ENCODE results near the gene LRRN2.

GRCh38 chr1:204621996-204622395 is 63.5 kb downstream of the LRRN2 start:
- TF ChIP-seq CTCF (conservative IDR thresholded peaks at IDR 0.05; ENCODE audit: low read depth in 2 of 2) (no peak), POLR2AphosphoS5 (IDR thresholded peaks at IDR 0.05; ENCODE audit: low read depth) (no peak), EZH2 (IDR thresholded peaks at IDR 0.05; ENCODE audit: low read depth, unreplicated experiment) (no peak), CREB1 (CRISPR knock-in tag; IDR thresholded peaks at IDR 0.05; ENCODE audit: low read depth) (no peak), JUNB (IDR thresholded peaks at IDR 0.05; ENCODE audit: unreplicated experiment) (no peak), EZH2phosphoT487 (IDR thresholded peaks at IDR 0.05; ENCODE audit: unreplicated experiment) (no peak), STAT1 (IDR thresholded peaks at IDR 0.05; ENCODE audit: unreplicated experiment) (no peak), ZNF331 (CRISPR knock-in tag; IDR thresholded peaks at IDR 0.05; ENCODE audit: low read depth) (no peak), NANOG (IDR thresholded peaks at IDR 0.05; ENCODE audit: borderline replicate concordance) (no peak)
- TF ChIP-seq, protein P1, sequence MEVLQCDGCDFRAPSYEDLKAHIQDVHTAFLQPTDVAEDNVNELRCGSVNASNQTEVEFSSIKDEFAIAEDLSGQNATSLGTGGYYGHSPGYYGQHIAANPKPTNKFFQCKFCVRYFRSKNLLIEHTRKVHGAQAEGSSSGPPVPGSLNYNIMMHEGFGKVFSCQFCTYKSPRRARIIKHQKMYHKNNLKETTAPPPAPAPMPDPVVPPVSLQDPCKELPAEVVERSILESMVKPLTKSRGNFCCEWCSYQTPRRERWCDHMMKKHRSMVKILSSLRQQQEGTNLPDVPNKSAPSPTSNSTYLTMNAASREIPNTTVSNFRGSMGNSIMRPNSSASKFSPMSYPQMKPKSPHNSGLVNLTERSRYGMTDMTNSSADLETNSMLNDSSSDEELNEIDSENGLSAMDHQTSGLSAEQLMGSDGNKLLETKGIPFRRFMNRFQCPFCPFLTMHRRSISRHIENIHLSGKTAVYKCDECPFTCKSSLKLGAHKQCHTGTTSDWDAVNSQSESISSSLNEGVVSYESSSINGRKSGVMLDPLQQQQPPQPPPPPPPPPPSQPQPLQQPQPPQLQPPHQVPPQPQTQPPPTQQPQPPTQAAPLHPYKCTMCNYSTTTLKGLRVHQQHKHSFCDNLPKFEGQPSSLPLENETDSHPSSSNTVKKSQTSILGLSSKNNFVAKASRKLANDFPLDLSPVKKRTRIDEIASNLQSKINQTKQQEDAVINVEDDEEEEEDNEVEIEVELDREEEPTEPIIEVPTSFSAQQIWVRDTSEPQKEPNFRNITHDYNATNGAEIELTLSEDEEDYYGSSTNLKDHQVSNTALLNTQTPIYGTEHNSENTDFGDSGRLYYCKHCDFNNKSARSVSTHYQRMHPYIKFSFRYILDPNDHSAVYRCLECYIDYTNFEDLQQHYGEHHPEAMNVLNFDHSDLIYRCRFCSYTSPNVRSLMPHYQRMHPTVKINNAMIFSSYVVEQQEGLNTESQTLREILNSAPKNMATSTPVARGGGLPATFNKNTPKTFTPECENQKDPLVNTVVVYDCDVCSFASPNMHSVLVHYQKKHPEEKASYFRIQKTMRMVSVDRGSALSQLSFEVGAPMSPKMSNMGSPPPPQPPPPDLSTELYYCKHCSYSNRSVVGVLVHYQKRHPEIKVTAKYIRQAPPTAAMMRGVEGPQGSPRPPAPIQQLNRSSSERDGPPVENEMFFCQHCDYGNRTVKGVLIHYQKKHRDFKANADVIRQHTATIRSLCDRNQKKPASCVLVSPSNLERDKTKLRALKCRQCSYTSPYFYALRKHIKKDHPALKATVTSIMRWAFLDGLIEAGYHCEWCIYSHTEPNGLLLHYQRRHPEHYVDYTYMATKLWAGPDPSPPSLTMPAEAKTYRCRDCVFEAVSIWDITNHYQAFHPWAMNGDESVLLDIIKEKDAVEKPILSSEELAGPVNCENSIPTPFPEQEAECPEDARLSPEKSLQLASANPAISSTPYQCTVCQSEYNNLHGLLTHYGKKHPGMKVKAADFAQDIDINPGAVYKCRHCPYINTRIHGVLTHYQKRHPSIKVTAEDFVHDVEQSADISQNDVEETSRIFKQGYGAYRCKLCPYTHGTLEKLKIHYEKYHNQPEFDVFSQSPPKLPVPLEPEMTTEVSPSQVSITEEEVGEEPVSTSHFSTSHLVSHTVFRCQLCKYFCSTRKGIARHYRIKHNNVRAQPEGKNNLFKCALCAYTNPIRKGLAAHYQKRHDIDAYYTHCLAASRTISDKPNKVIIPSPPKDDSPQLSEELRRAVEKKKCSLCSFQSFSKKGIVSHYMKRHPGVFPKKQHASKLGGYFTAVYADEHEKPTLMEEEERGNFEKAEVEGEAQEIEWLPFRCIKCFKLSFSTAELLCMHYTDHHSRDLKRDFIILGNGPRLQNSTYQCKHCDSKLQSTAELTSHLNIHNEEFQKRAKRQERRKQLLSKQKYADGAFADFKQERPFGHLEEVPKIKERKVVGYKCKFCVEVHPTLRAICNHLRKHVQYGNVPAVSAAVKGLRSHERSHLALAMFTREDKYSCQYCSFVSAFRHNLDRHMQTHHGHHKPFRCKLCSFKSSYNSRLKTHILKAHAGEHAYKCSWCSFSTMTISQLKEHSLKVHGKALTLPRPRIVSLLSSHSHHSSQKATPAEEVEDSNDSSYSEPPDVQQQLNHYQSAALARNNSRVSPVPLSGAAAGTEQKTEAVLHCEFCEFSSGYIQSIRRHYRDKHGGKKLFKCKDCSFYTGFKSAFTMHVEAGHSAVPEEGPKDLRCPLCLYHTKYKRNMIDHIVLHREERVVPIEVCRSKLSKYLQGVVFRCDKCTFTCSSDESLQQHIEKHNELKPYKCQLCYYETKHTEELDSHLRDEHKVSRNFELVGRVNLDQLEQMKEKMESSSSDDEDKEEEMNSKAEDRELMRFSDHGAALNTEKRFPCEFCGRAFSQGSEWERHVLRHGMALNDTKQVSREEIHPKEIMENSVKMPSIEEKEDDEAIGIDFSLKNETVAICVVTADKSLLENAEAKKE (CRISPR knock-in tag; IDR thresholded peaks at IDR 0.05), result no peak
- TF ChIP-seq, protein P2, sequence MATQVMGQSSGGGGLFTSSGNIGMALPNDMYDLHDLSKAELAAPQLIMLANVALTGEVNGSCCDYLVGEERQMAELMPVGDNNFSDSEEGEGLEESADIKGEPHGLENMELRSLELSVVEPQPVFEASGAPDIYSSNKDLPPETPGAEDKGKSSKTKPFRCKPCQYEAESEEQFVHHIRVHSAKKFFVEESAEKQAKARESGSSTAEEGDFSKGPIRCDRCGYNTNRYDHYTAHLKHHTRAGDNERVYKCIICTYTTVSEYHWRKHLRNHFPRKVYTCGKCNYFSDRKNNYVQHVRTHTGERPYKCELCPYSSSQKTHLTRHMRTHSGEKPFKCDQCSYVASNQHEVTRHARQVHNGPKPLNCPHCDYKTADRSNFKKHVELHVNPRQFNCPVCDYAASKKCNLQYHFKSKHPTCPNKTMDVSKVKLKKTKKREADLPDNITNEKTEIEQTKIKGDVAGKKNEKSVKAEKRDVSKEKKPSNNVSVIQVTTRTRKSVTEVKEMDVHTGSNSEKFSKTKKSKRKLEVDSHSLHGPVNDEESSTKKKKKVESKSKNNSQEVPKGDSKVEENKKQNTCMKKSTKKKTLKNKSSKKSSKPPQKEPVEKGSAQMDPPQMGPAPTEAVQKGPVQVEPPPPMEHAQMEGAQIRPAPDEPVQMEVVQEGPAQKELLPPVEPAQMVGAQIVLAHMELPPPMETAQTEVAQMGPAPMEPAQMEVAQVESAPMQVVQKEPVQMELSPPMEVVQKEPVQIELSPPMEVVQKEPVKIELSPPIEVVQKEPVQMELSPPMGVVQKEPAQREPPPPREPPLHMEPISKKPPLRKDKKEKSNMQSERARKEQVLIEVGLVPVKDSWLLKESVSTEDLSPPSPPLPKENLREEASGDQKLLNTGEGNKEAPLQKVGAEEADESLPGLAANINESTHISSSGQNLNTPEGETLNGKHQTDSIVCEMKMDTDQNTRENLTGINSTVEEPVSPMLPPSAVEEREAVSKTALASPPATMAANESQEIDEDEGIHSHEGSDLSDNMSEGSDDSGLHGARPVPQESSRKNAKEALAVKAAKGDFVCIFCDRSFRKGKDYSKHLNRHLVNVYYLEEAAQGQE (IDR thresholded peaks at IDR 0.05; ENCODE audit: unreplicated experiment), result no peak
- TF ChIP-seq, protein P3, sequence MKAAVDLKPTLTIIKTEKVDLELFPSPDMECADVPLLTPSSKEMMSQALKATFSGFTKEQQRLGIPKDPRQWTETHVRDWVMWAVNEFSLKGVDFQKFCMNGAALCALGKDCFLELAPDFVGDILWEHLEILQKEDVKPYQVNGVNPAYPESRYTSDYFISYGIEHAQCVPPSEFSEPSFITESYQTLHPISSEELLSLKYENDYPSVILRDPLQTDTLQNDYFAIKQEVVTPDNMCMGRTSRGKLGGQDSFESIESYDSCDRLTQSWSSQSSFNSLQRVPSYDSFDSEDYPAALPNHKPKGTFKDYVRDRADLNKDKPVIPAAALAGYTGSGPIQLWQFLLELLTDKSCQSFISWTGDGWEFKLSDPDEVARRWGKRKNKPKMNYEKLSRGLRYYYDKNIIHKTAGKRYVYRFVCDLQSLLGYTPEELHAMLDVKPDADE (IDR thresholded peaks at IDR 0.05), result no peak

Data from GM23338 (cell line).